MV-4-11 (cell line): Measurements from ENCODE around the gene SIT1.
"Not testable (repeated sequence)": the region's sequence is repeated elsewhere in the genome, so short reads cannot be mapped to it uniquely, and the experiment has no call there.

ENCODE experiments used
- DNase-seq: peaks from one replicate; lab custom pipeline; 2025; lab: John Stamatoyannopoulos, UW

The SIT1 gene

GRCh38 chr9:35660966-35661415 is 10.3 kb upstream of the SIT1 start:
- peak; percentile 8 for DNase-seq

- no peak for DNase-seq
Observed at GRCh38 chr9:35659340-35659739, 8.6 kb upstream of the SIT1 start.

- DNase-seq, result peak; percentile 43
Observed at GRCh38 chr9:35658968-35659220, 8.2 kb upstream of the SIT1 start.

GRCh38 chr9:35658137-35658967 is 7.6 kb upstream of the SIT1 start, which contains the start of gene CCDC107:
Gene CCDC107, plus strand, starts transcription at chr9:35658292. Its CDS starts 88 bp downstream, at chr9:35658380.
- DNase-seq, result peak; percentile 83

- DNase-seq, result peak; percentile 99
Observed at GRCh38 chr9:35657546-35658136, 6.9 kb upstream of the SIT1 start, which contains the start of gene RMRP. Gene RMRP, minus strand, starts transcription at chr9:35658019.

GRCh38 chr9:35656831-35657545 is 6.3 kb upstream of the SIT1 start:
- no peak for DNase-seq

GRCh38 chr9:35656348-35656747 is 5.6 kb upstream of the SIT1 start:
- DNase-seq, result no peak

- DNase-seq, result no peak
Observed at GRCh38 chr9:35653611-35654010, 2.9 kb upstream of the SIT1 start.

GRCh38 chr9:35652829-35653209 is 2.1 kb upstream of the SIT1 start:
- DNase-seq, result no peak

GRCh38 chr9:35651956-35652828 is 1.5 kb upstream of the SIT1 start:
- peak; percentile 73 for DNase-seq

GRCh38 chr9:35649431-35650340 is 1.0 kb downstream of the SIT1 start:
- DNase-seq, result peak; percentile 83

GRCh38 chr9:35646533-35647265 is 4.0 kb downstream of the SIT1 start:
- DNase-seq, result peak; percentile 83

GRCh38 chr9:35646153-35646532 is 4.6 kb downstream of the SIT1 start:
- DNase-seq, result peak; percentile 9

GRCh38 chr9:35645736-35646135 is 5.0 kb downstream of the SIT1 start:
- not testable (repeated sequence) for DNase-seq

- DNase-seq, result no peak
Observed at GRCh38 chr9:35643046-35643445, 7.7 kb downstream of the SIT1 start.

GRCh38 chr9:35641478-35641877 is 9.3 kb downstream of the SIT1 start:
- DNase-seq, result peak; percentile 67

GRCh38 chr9:35640431-35640830 is 10.3 kb downstream of the SIT1 start:
- DNase-seq, result not testable (repeated sequence)

GRCh38 chr9:35639631-35640030 is 11.1 kb downstream of the SIT1 start:
- peak; percentile 14 for DNase-seq

GRCh38 chr9:35639225-35639624 is 11.5 kb downstream of the SIT1 start:
- DNase-seq, result not testable (repeated sequence)

- DNase-seq, result not testable (repeated sequence)
Observed at GRCh38 chr9:35638751-35639150, 12.0 kb downstream of the SIT1 start.
